ENCODE measurements around the gene SIGLEC5. TPM values are rescaled to one million over a fixed set of nuclear protein-coding genes. Genes with fewer than 3 reads are reported as not detected.
"Not testable (repeated sequence)": the region's sequence is repeated elsewhere in the genome, so short reads cannot be mapped to it uniquely, and the experiment has no call there.

SIGLEC5 gene
- total RNA-seq, result under 0.01 TPM

- FAIRE-seq; DNase-seq (ENCODE audit: low spot score in 2 of 2): not testable (repeated sequence)
These were observed at the start of gene SIGLEC5 for GRCh38 chr19:51630315-51630714. SIGLEC5 (minus strand) TSS chr19:51630401; CDS start chr19:51630335, 66 bp downstream.

- FAIRE-seq (no peak), DNase-seq (ENCODE audit: low spot score in 2 of 2) (no peak)
These were observed 46.4 kb upstream of the SIGLEC5 start for GRCh38 chr19:51676566-51677083.

- FAIRE-seq; DNase-seq (ENCODE audit: low spot score in 2 of 2): not testable (repeated sequence)
These were observed 45.8 kb upstream of the SIGLEC5 start for GRCh38 chr19:51675911-51676565.

- FAIRE-seq (no peak), DNase-seq (ENCODE audit: low spot score in 2 of 2) (no peak)
These were observed 38.0 kb upstream of the SIGLEC5 start for GRCh38 chr19:51668216-51668615.

- DNase-seq (ENCODE audit: low spot score in 2 of 2) (no peak), FAIRE-seq (no peak)
These were observed 34.8 kb upstream of the SIGLEC5 start for GRCh38 chr19:51664997-51665396.

GRCh38 chr19:51664131-51664530 is 33.9 kb upstream of the SIGLEC5 start:
- DNase-seq (ENCODE audit: low spot score in 2 of 2), result no peak
- no peak for FAIRE-seq

GRCh38 chr19:51663650-51664049 is 33.4 kb upstream of the SIGLEC5 start:
- no peak for FAIRE-seq
- no peak for DNase-seq (ENCODE audit: low spot score in 2 of 2)

GRCh38 chr19:51660975-51661600 is 30.9 kb upstream of the SIGLEC5 start:
- FAIRE-seq (peak; percentile 93), DNase-seq (ENCODE audit: low spot score in 2 of 2) (peak in 1 of 2 donors; percentile 65)

- FAIRE-seq (no peak), DNase-seq (ENCODE audit: low spot score in 2 of 2) (no peak)
These were observed 24.6 kb upstream of the SIGLEC5 start for GRCh38 chr19:51654783-51655182.

- DNase-seq (ENCODE audit: low spot score in 2 of 2) (no peak), FAIRE-seq (no peak)
These were observed 23.0 kb upstream of the SIGLEC5 start for GRCh38 chr19:51653162-51653561.

- DNase-seq (ENCODE audit: low spot score in 2 of 2), result no peak
- FAIRE-seq, result no peak
These were observed 22.1 kb upstream of the SIGLEC5 start for GRCh38 chr19:51652266-51652665.

GRCh38 chr19:51651216-51651846 is 21.1 kb upstream of the SIGLEC5 start:
- DNase-seq (ENCODE audit: low spot score in 2 of 2) (no peak), FAIRE-seq (no peak)

GRCh38 chr19:51647318-51647717 is 17.1 kb upstream of the SIGLEC5 start:
- DNase-seq (ENCODE audit: low spot score in 2 of 2) (no peak), FAIRE-seq (no peak)

- not testable (repeated sequence) for DNase-seq (ENCODE audit: low spot score in 2 of 2); FAIRE-seq
These were observed 16.5 kb upstream of the SIGLEC5 start, which contains the start of gene SIGLEC14 for GRCh38 chr19:51646730-51647129. SIGLEC14 (minus strand) TSS chr19:51646825; CDS start chr19:51646759, 66 bp downstream.

GRCh38 chr19:51644636-51645271 is 14.6 kb upstream of the SIGLEC5 start:
- DNase-seq (ENCODE audit: low spot score in 2 of 2) (no peak), FAIRE-seq (no peak)

GRCh38 chr19:51641648-51642047 is 11.4 kb upstream of the SIGLEC5 start:
- DNase-seq (ENCODE audit: low spot score in 2 of 2) (no peak), FAIRE-seq (no peak)

GRCh38 chr19:51640386-51640785 is 10.2 kb upstream of the SIGLEC5 start:
- FAIRE-seq, result no peak
- DNase-seq (ENCODE audit: low spot score in 2 of 2), result no peak

GRCh38 chr19:51639916-51640315 is 9.7 kb upstream of the SIGLEC5 start:
- FAIRE-seq (no peak), DNase-seq (ENCODE audit: low spot score in 2 of 2) (no peak)

GRCh38 chr19:51637362-51637978 is 7.3 kb upstream of the SIGLEC5 start:
- FAIRE-seq (no peak), DNase-seq (ENCODE audit: low spot score in 2 of 2) (no peak)

- no peak for FAIRE-seq
These were observed 1.9 kb upstream of the SIGLEC5 start for GRCh38 chr19:51632126-51632525.

More at GRCh38 chr19:51632126-51632525, 1.9 kb upstream of the SIGLEC5 start:
- no peak for DNase-seq (ENCODE audit: low spot score in 2 of 2)

Data from frontal cortex (tissue), 4 donors.